K562 (cell line): ENCODE data around the gene CEACAM20. TPM values are rescaled to one million over a fixed set of nuclear protein-coding genes. Genes with fewer than 3 reads are reported as not detected.

Experiments used
- ATF2 ChIP-seq: sonication (generic); formaldehyde crosslinking; IDR thresholded peaks from 2 replicates; pipeline ENCODE4 v1.8.1; 2022; ENCODE audit warnings: missing genetic modification reagents
- DIDO1 ChIP-seq: fragments of 450-650 bp; IDR thresholded peaks from 2 replicates; pipeline ENCODE4 v1.6.1; 2016; ENCODE audit warnings: low read depth, missing biosample characterization, missing genetic modification characterization
- EP300 ChIP-seq: IDR thresholded peaks from 2 replicates; pipeline ENCODE4 v1.6.1; 2012; ENCODE audit warnings: low read length, improper control_type of control experiment
- EP400 ChIP-seq: fragments of 450-650 bp; IDR thresholded peaks from 2 replicates; pipeline ENCODE4 v1.6.1; 2017; ENCODE audit warnings: antibody characterized with exemption, mild to moderate bottlenecking, moderate library complexity
- FOXO4 ChIP-seq: fragments of 450-650 bp; formaldehyde crosslinking; IDR thresholded peaks from 2 replicates; pipeline ENCODE4 v1.4.0; 2020; ENCODE audit warnings: mild to moderate bottlenecking, moderate library complexity
- HDAC2 ChIP-seq: fragments of 450-650 bp; IDR thresholded peaks from 2 replicates; pipeline ENCODE4 v1.6.1; 2016; ENCODE audit warnings: mild to moderate bottlenecking
- IRF2 ChIP-seq: sonication (generic); formaldehyde crosslinking; IDR thresholded peaks from 2 replicates; pipeline ENCODE4 v1.8.1; 2022; ENCODE audit warnings: mild to moderate bottlenecking, missing genetic modification reagents
- KLF6 ChIP-seq: fragments of 250-450 bp; sonication (Bioruptor Pico); IDR thresholded peaks from 2 replicates; pipeline ENCODE4 v1.4.0; 2020; ENCODE audit warnings: mild to moderate bottlenecking, moderate library complexity, borderline replicate concordance
- MLX ChIP-seq, 2 experiments: fragments of 450-650 bp in 1 of 2; sonication (generic) in 1 of 2; formaldehyde crosslinking; conservative IDR thresholded peaks; 2 replicates each; pipeline versions ENCODE4 v1.4.0 to v1.8.1; 2020 to 2022; ENCODE audit warnings: mild to moderate bottlenecking in 1 of 2, missing genetic modification reagents in 1 of 2
- NEUROD1 ChIP-seq: fragments of 150-350 bp; IDR thresholded peaks from 2 replicates; pipeline ENCODE4 v1.6.1; 2014; ENCODE audit warnings: borderline replicate concordance, low read length, low read depth; ENCODE audit not compliant: partially characterized antibody
- NFE2 ChIP-seq: IDR thresholded peaks from 2 replicates; pipeline ENCODE4 v1.6.1; 2014; ENCODE audit warnings: antibody characterized with exemption, low read depth
- RB1 ChIP-seq: fragments of 450-650 bp; IDR thresholded peaks from 2 replicates; pipeline ENCODE4 v1.6.1; 2017; ENCODE audit warnings: low read depth, mild to moderate bottlenecking
- SLC30A9 ChIP-seq: fragments of 250-450 bp; sonication (Bioruptor Pico); IDR thresholded peaks from 2 replicates; pipeline ENCODE4 v1.8.0; 2022; ENCODE audit warnings: mild to moderate bottlenecking, moderate library complexity
- STAT6 ChIP-seq: sonication (generic); formaldehyde crosslinking; IDR thresholded peaks from 2 replicates; pipeline ENCODE4 v1.8.1; 2023; ENCODE audit warnings: mild to moderate bottlenecking, missing genetic modification reagents
- ZNF24 ChIP-seq: fragments of 450-650 bp; IDR thresholded peaks from 2 replicates; pipeline ENCODE4 v1.6.1; 2016
- ZNF609 ChIP-seq: sonication (generic); formaldehyde crosslinking; IDR thresholded peaks from 2 replicates; pipeline ENCODE4 v1.8.1; 2023; ENCODE audit warnings: missing genetic modification reagents, mild to moderate bottlenecking, borderline replicate concordance
- polyA plus RNA-seq, 8 experiments: library from polyadenylated mRNA; depleted of rRNA in 4 of 8; stranded (reverse) in 5 of 8; unstranded in 3 of 8; fragments of >200 nt; fragmentation: Nextera tagmentation in 2 of 8; fragmentation: Illumina TruSeq in 1 of 8; extraction: Ambion mirVana in 2 of 8; extraction: Trizol in 1 of 8; gene quantifications; 2 replicates each; pipeline versions ENCODE4 v1.2.1 to v1.2.3, GENCODE V29; 2011 to 2014; ENCODE audit warnings: inconsistent platforms in 1 of 8, missing spikeins in 1 of 8
- total RNA-seq, 7 experiments: library from RNA; depleted of rRNA in 6 of 7; stranded (reverse); fragments of >200 nt in 6 of 7; fragmentation: Illumina TruSeq in 2 of 7; extraction: Trizol in 2 of 7; gene quantifications; 2 replicates each; pipeline versions ENCODE4 v1.2.1 to v1.2.3, GENCODE V29; 2011 to 2021; ENCODE audit warnings: low replicate concordance in 1 of 7

The CEACAM20 gene
- total and polyA plus RNA-seq, 9 of the 15 experiments (the other 6 are each of a cell fraction or from before 2014, with no cell fraction given) = not detected

GRCh38 chr19:44499962-44500949 is 29.2 kb downstream of the CEACAM20 start, which contains the start of gene ZNF180 (continued):
- TF ChIP-seq FOXO4 (CRISPR knock-in tag) = no peak
- TF ChIP-seq NEUROD1 = peak; percentile 16
- TF ChIP-seq NFE2 = no peak
- TF ChIP-seq SLC30A9 (CRISPR knock-in tag) = no peak
- TF ChIP-seq DIDO1 (tag) = 0 out of 2 replicates have a peak, but pooled peaks have one; percentile 33
- no peak for TF ChIP-seq HDAC2
- peak; percentile 95 for TF ChIP-seq EP400
- no peak for TF ChIP-seq IRF2 (CRISPR knock-in tag)
- TF ChIP-seq KLF6 (CRISPR knock-in tag) = no peak; the same call in 1 of the 2 replicates
- no peak for TF ChIP-seq ATF2 (CRISPR knock-in tag)
- TF ChIP-seq MLX (CRISPR knock-in tag; conservative IDR thresholded peaks at IDR 0.05) = no peak
- TF ChIP-seq ZNF24 = no peak
- peak; percentile 80 for TF ChIP-seq RB1
- TF ChIP-seq STAT6 (CRISPR knock-in tag) = no peak
- no peak for TF ChIP-seq ZNF609
- TF ChIP-seq EP300 = no peak
